HL-60 (cell line): ENCODE data around the gene BMAL1.
A peak's percentile ranks its signal among the peaks of the same experiment; 100 is the strongest.

Experiments used
- DNase-seq, 2 experiments: peaks; one replicate each; pipeline ENCODE4 v3.0.0-alpha.2; 2010 to 2020; ENCODE audit warnings: low read depth in 1 of 2, low spot score in 1 of 2
- H3K27ac ChIP-seq: fragments of 250-450 bp; sonication (Bioruptor Pico); replicated peaks from 2 replicates; pipeline ENCODE4 v1.5.1; 2020; ENCODE audit warnings: mild to moderate bottlenecking, moderate library complexity
- H3K27me3 ChIP-seq: fragments of 250-450 bp; sonication (Bioruptor Pico); 2 replicates; pipeline ENCODE4 v1.5.1; 2021; ENCODE audit warnings: mild to moderate bottlenecking, moderate library complexity; ENCODE audit not compliant: insufficient read depth, poor library complexity, severe bottlenecking
- H3K4me3 ChIP-seq: replicated peaks from 2 replicates; pipeline ENCODE4 v1.5.1; 2011; ENCODE audit warnings: mild to moderate bottlenecking, control low read depth, low read length; ENCODE audit not compliant: insufficient read depth
- GABPA ChIP-seq: IDR thresholded peaks from 2 replicates; pipeline ENCODE4 v1.6.1; 2012; ENCODE audit warnings: low read depth
- POLR2AphosphoS5 ChIP-seq: IDR thresholded peaks from 2 replicates; pipeline ENCODE4 v1.6.1; 2012; ENCODE audit warnings: low read depth
- SPI1 ChIP-seq: IDR thresholded peaks from 2 replicates; pipeline ENCODE4 v1.6.1; 2012; ENCODE audit warnings: low read depth, mild to moderate bottlenecking, borderline replicate concordance
- TF ChIP-seq, protein P1 (sequence below): IDR thresholded peaks from one replicate; pipeline ENCODE4 v1.5.1; 2011; ENCODE audit warnings: low read length, control low read depth, inconsistent platforms; ENCODE audit not compliant: insufficient read depth
- TF ChIP-seq, protein P2 (sequence below): IDR thresholded peaks from 2 replicates; pipeline ENCODE4 v1.6.1; 2012; ENCODE audit warnings: low read depth; ENCODE audit not compliant: insufficient replicate concordance

The BMAL1 gene

DNA sequence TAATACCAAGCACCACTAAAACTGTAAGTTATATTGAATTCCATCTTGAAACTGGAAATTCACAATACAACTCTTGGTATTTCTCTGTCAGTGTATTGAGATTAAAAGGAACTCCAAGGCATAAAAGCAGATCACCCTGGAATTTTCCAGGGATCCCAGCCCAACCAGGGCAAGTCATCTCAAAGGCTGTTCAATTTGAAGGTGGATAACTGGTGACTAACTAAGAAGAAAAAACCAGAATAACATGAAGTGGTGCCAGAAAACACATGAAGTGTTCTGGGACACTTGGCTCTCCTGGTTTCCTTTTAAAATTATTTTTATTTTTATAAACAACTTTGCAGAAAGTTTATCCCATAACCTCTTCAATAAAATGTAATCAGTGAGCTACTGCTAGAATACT lies 7.8 kb upstream of the BMAL1 start:
- TF ChIP-seq GABPA (no peak), SPI1 (no peak), POLR2AphosphoS5 (no peak)
- TF ChIP-seq, protein P1, sequence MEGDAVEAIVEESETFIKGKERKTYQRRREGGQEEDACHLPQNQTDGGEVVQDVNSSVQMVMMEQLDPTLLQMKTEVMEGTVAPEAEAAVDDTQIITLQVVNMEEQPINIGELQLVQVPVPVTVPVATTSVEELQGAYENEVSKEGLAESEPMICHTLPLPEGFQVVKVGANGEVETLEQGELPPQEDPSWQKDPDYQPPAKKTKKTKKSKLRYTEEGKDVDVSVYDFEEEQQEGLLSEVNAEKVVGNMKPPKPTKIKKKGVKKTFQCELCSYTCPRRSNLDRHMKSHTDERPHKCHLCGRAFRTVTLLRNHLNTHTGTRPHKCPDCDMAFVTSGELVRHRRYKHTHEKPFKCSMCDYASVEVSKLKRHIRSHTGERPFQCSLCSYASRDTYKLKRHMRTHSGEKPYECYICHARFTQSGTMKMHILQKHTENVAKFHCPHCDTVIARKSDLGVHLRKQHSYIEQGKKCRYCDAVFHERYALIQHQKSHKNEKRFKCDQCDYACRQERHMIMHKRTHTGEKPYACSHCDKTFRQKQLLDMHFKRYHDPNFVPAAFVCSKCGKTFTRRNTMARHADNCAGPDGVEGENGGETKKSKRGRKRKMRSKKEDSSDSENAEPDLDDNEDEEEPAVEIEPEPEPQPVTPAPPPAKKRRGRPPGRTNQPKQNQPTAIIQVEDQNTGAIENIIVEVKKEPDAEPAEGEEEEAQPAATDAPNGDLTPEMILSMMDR: no peak
- TF ChIP-seq, protein P2, sequence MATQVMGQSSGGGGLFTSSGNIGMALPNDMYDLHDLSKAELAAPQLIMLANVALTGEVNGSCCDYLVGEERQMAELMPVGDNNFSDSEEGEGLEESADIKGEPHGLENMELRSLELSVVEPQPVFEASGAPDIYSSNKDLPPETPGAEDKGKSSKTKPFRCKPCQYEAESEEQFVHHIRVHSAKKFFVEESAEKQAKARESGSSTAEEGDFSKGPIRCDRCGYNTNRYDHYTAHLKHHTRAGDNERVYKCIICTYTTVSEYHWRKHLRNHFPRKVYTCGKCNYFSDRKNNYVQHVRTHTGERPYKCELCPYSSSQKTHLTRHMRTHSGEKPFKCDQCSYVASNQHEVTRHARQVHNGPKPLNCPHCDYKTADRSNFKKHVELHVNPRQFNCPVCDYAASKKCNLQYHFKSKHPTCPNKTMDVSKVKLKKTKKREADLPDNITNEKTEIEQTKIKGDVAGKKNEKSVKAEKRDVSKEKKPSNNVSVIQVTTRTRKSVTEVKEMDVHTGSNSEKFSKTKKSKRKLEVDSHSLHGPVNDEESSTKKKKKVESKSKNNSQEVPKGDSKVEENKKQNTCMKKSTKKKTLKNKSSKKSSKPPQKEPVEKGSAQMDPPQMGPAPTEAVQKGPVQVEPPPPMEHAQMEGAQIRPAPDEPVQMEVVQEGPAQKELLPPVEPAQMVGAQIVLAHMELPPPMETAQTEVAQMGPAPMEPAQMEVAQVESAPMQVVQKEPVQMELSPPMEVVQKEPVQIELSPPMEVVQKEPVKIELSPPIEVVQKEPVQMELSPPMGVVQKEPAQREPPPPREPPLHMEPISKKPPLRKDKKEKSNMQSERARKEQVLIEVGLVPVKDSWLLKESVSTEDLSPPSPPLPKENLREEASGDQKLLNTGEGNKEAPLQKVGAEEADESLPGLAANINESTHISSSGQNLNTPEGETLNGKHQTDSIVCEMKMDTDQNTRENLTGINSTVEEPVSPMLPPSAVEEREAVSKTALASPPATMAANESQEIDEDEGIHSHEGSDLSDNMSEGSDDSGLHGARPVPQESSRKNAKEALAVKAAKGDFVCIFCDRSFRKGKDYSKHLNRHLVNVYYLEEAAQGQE: no peak
- no peak for DNase-seq
- H3K27me3 ChIP-seq: peaks cover 11% of the 10 kb centered on the region
- no peak overlapping the region for H3K4me3 ChIP-seq
- H3K27ac ChIP-seq: no peak overlapping the region

DNA sequence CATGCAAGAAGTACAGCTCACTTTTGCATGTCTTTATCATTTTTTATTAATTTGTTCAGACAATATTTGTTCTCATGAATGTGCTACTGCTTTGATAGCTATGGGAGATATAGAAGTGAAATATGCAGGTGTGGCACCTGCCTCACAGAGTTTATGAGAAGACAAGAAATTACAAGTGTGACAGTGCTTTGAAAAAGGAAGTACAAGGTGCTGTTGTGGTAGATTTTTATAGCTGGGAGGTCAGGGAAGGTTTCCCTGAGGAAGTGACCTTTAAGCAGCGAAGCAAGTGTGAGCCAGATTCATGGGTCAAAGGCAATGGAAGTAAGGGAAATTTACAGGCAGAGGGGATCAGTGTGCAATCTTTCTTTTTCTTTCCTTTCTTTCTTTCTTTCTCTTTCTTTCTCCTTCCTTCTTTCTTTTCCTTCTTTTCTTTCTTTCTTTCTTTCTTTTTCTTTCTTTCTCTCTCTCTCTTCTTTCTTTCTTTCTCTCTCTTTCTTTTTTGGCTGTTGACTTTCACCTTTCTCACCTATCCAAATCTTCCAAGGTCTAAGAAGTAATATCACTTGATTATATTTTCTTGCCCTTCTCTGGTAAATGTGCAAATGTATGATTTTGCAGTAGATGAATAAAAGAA lies 6.4 kb upstream of the BMAL1 start:
- no peak for DNase-seq
- peaks cover 18% of the 10 kb centered on the region for H3K27me3 ChIP-seq
- no peak for TF ChIP-seq POLR2AphosphoS5
- TF ChIP-seq, protein P2: no peak
- no peak for TF ChIP-seq GABPA
- no peak for TF ChIP-seq SPI1
- TF ChIP-seq, protein P1: no peak
- H3K27ac ChIP-seq: no peak overlapping the region
- no peak overlapping the region for H3K4me3 ChIP-seq

DNA sequence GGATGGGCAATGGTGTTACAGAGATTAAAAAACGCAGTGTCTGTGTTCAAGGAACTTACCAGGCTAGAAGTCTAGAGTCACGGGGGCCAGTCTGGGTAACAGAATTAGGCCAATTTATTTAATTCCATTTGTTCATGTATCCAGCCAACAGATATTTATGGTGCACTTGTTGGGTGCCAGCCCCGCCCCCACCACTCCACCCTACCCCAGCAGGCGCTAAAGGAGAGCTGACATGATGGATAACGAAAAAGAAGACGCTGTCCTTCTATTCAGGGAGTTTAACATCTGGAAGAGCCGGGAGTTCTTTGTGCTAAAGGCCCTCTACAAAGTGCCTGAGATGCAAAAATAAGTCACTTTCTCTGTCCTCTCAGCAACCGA lies 1.1 kb upstream of the BMAL1 start:
- H3K4me3 ChIP-seq: peak overlapping the region; percentile 92
- peaks cover 17% of the 10 kb centered on the region for H3K27me3 ChIP-seq
- H3K27ac ChIP-seq: no peak overlapping the region
- no peak for DNase-seq
- TF ChIP-seq, protein P1: no peak
- no peak for TF ChIP-seq GABPA
- no peak for TF ChIP-seq POLR2AphosphoS5
- TF ChIP-seq, protein P2: no peak
- no peak for TF ChIP-seq SPI1
